ENCODE measurements around the gene OLFML2B.

OLFML2B gene

DNA sequence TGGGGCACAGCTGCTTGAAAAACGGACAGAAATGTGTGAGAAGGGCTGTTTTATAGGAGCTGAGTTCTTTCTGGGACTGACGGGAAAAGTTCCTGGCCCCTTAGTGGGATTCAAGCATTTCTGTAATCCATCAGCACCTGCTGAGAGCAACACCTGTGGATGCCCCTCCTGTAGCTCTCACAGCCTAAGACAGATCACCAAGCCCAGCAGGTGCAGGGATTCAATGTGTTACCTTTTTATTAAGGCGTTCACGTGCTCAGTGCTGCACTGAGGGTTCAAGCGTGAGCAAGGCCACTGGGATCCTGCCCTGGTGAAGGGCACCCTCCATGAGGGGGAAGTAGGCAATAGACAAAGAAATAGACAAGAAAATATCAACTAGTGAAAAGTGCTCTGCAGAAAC lies 14.9 kb downstream of the OLFML2B start:
- ChIA-PET POLR2A (no interaction called here), CTCF (no interaction called here)
- H3K9me3 ChIP-seq (ENCODE audit: control insufficient read depth, insufficient read depth, low read depth, low read length) = no peaks in the 10 kb centered on the region
- H3K4me1 ChIP-seq (ENCODE audit: control insufficient read depth, insufficient read depth, low read length) = peaks cover 2% of the 10 kb centered on the region; the same call in 1 of the 2 replicates
- no peaks in the 10 kb centered on the region for H3K36me3 ChIP-seq (ENCODE audit: control insufficient read depth in 2 of 2, insufficient read depth in 1 of 2, low read length in 2 of 2)
- TF ChIP-seq ZNF394 (tag by site-specific recombination; IDR thresholded peaks at IDR 0.05; ENCODE audit: borderline replicate concordance) = no peak
- peak; percentile 71 for TF ChIP-seq SCRT2 (tag by site-specific recombination; IDR thresholded peaks at IDR 0.05)
- TF ChIP-seq MYNN (tag by site-specific recombination; IDR thresholded peaks at IDR 0.05; ENCODE audit: borderline replicate concordance) = no peak
- peak; percentile 58; the same call in 1 of the 2 replicates for TF ChIP-seq SCRT1 (tag by site-specific recombination; IDR thresholded peaks at IDR 0.05; ENCODE audit: borderline replicate concordance)
- H3K4me3 ChIP-seq (ENCODE audit: low read depth, low read length) = no peak overlapping the region
- no peak overlapping the region for H3K27ac ChIP-seq (ENCODE audit: extremely low read depth, low read depth, low read length)

DNA sequence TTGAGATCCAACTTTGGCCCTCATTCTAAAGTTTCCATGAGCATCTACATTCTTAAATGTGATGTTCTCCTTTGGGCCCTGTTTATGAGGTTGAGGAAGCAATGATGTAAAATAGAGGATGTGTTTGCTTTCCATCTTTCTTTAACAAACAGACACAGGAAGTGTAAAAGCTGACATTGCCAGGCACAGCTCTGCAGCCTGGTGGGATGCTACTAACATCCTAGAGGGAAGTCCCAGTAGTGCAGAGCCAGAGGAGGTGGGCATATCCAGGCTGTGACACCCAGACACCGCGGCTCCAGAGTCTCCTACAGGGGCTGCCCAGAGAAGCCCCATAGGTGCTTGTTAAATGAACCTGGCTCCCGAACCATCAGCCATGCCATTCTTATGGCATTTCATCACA lies 16.2 kb downstream of the OLFML2B start:
- no peaks in the 10 kb centered on the region for H3K36me3 ChIP-seq (ENCODE audit: control insufficient read depth in 2 of 2, insufficient read depth in 1 of 2, low read length in 2 of 2)
- no peak overlapping the region for H3K4me3 ChIP-seq (ENCODE audit: low read depth, low read length)
- no peaks in the 10 kb centered on the region for H3K9me3 ChIP-seq (ENCODE audit: control insufficient read depth, insufficient read depth, low read depth, low read length)
- TF ChIP-seq, protein P1, sequence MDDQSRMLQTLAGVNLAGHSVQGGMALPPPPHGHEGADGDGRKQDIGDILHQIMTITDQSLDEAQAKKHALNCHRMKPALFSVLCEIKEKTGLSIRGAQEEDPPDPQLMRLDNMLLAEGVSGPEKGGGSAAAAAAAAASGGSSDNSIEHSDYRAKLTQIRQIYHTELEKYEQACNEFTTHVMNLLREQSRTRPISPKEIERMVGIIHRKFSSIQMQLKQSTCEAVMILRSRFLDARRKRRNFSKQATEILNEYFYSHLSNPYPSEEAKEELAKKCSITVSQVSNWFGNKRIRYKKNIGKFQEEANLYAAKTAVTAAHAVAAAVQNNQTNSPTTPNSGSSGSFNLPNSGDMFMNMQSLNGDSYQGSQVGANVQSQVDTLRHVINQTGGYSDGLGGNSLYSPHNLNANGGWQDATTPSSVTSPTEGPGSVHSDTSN (CRISPR knock-in tag; IDR thresholded peaks at IDR 0.05) = no peak
- TF ChIP-seq ZNF621 (tag by site-specific recombination; IDR thresholded peaks at IDR 0.05) (no peak), ZFHX2 (tag by site-specific recombination; conservative IDR thresholded peaks at IDR 0.05) (no peak)
- TF ChIP-seq, protein P2, sequence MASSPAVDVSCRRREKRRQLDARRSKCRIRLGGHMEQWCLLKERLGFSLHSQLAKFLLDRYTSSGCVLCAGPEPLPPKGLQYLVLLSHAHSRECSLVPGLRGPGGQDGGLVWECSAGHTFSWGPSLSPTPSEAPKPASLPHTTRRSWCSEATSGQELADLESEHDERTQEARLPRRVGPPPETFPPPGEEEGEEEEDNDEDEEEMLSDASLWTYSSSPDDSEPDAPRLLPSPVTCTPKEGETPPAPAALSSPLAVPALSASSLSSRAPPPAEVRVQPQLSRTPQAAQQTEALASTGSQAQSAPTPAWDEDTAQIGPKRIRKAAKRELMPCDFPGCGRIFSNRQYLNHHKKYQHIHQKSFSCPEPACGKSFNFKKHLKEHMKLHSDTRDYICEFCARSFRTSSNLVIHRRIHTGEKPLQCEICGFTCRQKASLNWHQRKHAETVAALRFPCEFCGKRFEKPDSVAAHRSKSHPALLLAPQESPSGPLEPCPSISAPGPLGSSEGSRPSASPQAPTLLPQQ (tag by site-specific recombination; IDR thresholded peaks at IDR 0.05) = no peak
- no peak overlapping the region for H3K27ac ChIP-seq (ENCODE audit: extremely low read depth, low read depth, low read length)
- POLR2A ChIA-PET = interaction anchor here (0.6 kb wide), 1 partner anchor 8 kb away, joined by 3 read pairs; no protein-coding TSS in a partner anchor
- H3K4me1 ChIP-seq (ENCODE audit: control insufficient read depth, insufficient read depth, low read length) = peaks cover 5% of the 10 kb centered on the region; the same call in 1 of the 2 replicates
- CTCF ChIA-PET = no interaction called here

DNA sequence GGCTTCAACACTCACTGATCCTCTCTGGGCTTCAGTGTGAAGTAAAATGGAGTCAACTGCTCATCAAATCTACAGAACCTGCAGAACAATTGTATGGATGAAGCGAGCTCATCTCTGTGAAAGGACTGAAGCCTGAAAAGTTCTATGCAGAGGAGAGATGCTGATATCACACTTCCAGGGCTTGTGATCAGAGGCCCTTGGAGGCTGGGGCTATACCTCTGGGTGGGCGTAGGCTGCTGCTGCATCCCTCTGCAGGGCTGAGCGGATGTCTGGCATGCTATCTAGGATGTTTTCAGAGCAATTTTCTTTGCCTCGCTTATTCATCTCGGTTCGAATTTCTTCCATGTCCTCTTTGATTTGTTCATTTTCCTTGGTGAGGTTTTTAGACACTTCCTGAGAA lies 17.6 kb downstream of the OLFML2B start:
- POLR2A ChIA-PET = no interaction called here
- CTCF ChIA-PET = interaction anchor here (0.6 kb wide), 2 partner anchors 42 to 139 kb away, joined by 4 to 5 read pairs; no protein-coding TSS in a partner anchor
- Histone ChIP-seq H3K27ac (ENCODE audit: extremely low read depth, low read depth, low read length) (no peak overlapping the region), H3K36me3 (ENCODE audit: control insufficient read depth in 2 of 2, insufficient read depth in 1 of 2, low read length in 2 of 2) (no peaks in the 10 kb centered on the region), H3K4me1 (ENCODE audit: control insufficient read depth, insufficient read depth, low read length) (peaks cover 5% of the 10 kb centered on the region; the same call in 1 of the 2 replicates), H3K9me3 (ENCODE audit: control insufficient read depth, insufficient read depth, low read depth, low read length) (no peaks in the 10 kb centered on the region), H3K4me3 (ENCODE audit: low read depth, low read length) (no peak overlapping the region)
- TF ChIP-seq ZNF37A (tag by site-specific recombination; IDR thresholded peaks at IDR 0.05) (no peak), ZNF785 (tag by site-specific recombination; IDR thresholded peaks at IDR 0.05) (no peak), ZNF24 (tag by site-specific recombination; IDR thresholded peaks at IDR 0.05) (no peak), ZNF555 (tag by site-specific recombination; conservative IDR thresholded peaks at IDR 0.05) (no peak)
- TF ChIP-seq, protein P3, sequence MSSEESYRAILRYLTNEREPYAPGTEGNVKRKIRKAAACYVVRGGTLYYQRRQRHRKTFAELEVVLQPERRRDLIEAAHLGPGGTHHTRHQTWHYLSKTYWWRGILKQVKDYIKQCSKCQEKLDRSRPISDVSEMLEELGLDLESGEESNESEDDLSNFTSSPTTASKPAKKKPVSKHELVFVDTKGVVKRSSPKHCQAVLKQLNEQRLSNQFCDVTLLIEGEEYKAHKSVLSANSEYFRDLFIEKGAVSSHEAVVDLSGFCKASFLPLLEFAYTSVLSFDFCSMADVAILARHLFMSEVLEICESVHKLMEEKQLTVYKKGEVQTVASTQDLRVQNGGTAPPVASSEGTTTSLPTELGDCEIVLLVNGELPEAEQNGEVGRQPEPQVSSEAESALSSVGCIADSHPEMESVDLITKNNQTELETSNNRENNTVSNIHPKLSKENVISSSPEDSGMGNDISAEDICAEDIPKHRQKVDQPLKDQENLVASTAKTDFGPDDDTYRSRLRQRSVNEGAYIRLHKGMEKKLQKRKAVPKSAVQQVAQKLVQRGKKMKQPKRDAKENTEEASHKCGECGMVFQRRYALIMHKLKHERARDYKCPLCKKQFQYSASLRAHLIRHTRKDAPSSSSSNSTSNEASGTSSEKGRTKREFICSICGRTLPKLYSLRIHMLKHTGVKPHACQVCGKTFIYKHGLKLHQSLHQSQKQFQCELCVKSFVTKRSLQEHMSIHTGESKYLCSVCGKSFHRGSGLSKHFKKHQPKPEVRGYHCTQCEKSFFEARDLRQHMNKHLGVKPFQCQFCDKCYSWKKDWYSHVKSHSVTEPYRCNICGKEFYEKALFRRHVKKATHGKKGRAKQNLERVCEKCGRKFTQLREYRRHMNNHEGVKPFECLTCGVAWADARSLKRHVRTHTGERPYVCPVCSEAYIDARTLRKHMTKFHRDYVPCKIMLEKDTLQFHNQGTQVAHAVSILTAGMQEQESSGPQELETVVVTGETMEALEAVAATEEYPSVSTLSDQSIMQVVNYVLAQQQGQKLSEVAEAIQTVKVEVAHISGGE (tag by site-specific recombination; conservative IDR thresholded peaks at IDR 0.05; ENCODE audit: low read depth) = no peak
- TF ChIP-seq, protein P4, sequence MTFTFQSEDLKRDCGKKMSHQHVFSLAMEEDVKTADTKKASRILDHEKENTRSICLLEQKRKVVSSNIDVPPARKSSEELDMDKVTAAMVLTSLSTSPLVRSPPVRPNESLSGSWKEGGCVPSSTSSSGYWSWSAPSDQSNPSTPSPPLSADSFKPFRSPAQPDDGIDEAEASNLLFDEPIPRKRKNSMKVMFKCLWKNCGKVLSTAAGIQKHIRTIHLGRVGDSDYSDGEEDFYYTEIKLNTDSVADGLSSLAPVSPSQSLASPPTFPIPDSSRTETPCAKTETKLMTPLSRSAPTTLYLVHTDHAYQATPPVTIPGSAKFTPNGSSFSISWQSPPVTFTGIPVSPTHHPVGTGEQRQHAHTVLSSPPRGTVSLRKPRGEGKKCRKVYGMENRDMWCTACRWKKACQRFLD (tag by site-specific recombination; IDR thresholded peaks at IDR 0.05) = no peak

Data from HEK293 (cell line).